ENCODE data around the gene SNRPA.

DNA sequence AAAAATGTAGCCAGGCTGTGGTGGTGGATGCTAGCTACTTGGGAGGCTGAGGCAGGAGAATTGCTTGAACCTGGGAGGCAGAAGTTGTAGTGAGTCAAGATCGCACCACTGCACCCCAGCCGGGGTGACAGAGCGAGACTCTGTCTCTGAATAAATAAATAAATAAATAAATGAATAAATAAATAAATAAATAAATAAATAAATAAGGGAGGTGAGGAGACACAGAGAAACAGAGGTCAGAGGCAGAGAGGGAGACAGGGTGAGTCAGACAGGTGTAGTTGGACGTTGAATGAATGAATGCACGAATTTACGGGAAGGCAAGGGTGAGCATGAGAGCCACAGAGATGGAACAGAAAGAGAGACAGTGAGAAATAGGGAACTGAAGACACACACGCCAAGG, 30.1 kb downstream of the SNRPA start:
- TF ChIP-seq GATA2 (IDR thresholded peaks at IDR 0.05; ENCODE audit: low read depth, low read length) (no peak), GATA3 (IDR thresholded peaks at IDR 0.05; ENCODE audit: low read depth, low read length) (no peak)

Data from SH-SY5Y (cell line).